Gastroesophageal sphincter (tissue), 4 donors: ENCODE data around the gene WFIKKN1. TPM values are rescaled to one million over a fixed set of nuclear protein-coding genes. Genes with fewer than 3 reads are reported as not detected.

ENCODE experiments used
- ATAC-seq: fragments of 150-250 bp; one replicate; pipeline ENCODE4 v1.9.1; 2016; ENCODE audit warnings: mild to moderate bottlenecking, moderate library complexity
- H3K27ac ChIP-seq, 4 donors: fragments of 200-600 bp; sonication (generic) in 3 of 4; 1 replicate in 3 of 4; 2 replicates in 1 of 4; pipeline ENCODE4 v1.5.1; 2016 to 2019
- H3K27me3 ChIP-seq: fragments of 200-600 bp; sonication (generic); one replicate; pipeline ENCODE4 v1.5.1; 2019
- H3K36me3 ChIP-seq, 2 donors: fragments of 200-600 bp; sonication (generic); one replicate each; pipeline ENCODE4 v1.5.1; 2019; ENCODE audit warnings: control low read depth in 1 of 2
- H3K4me1 ChIP-seq, 3 donors: fragments of 200-600 bp; sonication (generic); 1 replicate in 2 of 3; 2 replicates in 1 of 3; pipeline ENCODE4 v1.5.1; 2016 to 2019; ENCODE audit warnings: control low read depth in 2 of 3
- H3K4me3 ChIP-seq, 2 donors: fragments of 200-600 bp; sonication (generic); one replicate each; pipeline ENCODE4 v1.5.1; 2019; ENCODE audit warnings: mild to moderate bottlenecking in 1 of 2, moderate library complexity in 1 of 2
- H3K9me3 ChIP-seq, 3 donors: fragments of 200-600 bp; sonication (generic); one replicate each; pipeline ENCODE4 v1.5.1; 2017 to 2019; ENCODE audit warnings: control low read depth in 2 of 3
- EP300 ChIP-seq: sonication (generic); formaldehyde crosslinking; IDR thresholded peaks from one replicate; pipeline ENCODE4 v1.6.1; 2017; ENCODE audit warnings: antibody characterized with exemption, mild to moderate bottlenecking
- POLR2A ChIP-seq, 2 donors: fragments of 450-650 bp; IDR thresholded peaks; one replicate each; pipeline ENCODE4 v1.6.1; 2017; ENCODE audit warnings: antibody characterized with exemption in 2 of 2, mild to moderate bottlenecking in 2 of 2, moderate library complexity in 1 of 2
- POLR2AphosphoS5 ChIP-seq: sonication (generic); formaldehyde crosslinking; IDR thresholded peaks from one replicate; pipeline ENCODE4 v1.6.1; 2017; ENCODE audit warnings: antibody characterized with exemption
- WGBS, 2 donors: methylation state at CpG; one replicate each; pipeline ENCODE4 v1.1.5; 2018; ENCODE audit warnings: low coverage in 1 of 2; 5-methylcytosine and 5-hydroxymethylcytosine counted together
- total RNA-seq, 4 donors: library from RNA; depleted of rRNA; stranded (reverse); fragments of >200 nt; gene quantifications; one replicate each; pipeline ENCODE4 v1.1.0, GENCODE V29; 2016
- TF ChIP-seq, protein P1 (sequence below), 4 experiments: fragments of 200-600 bp in 2 of 4; fragments of 450-650 bp in 2 of 4; sonication (generic) in 1 of 4; IDR thresholded peaks; one replicate each; pipeline ENCODE4 v1.5.1; 2017 to 2019; ENCODE audit warnings: antibody characterized with exemption in 4 of 4, mild to moderate bottlenecking in 2 of 4, moderate library complexity in 2 of 4

The WFIKKN1 gene
- total RNA-seq, 4 donors from 2014 or later: 0.17 to 0.93 (median 0.35) TPM; not detected in 1

GRCh38 chr16:625977-626765 is 4.6 kb upstream of the WFIKKN1 start:
- Histone ChIP-seq H3K27me3 (peaks cover 7% of the 10 kb centered on the region), H3K9me3 (no peaks in the 10 kb centered on the region), H3K36me3 (peaks cover 0 to 46% of the 10 kb centered on the region in 2 donors), H3K4me1 (peaks cover 0 to 28% (median 16%) of the 10 kb centered on the region in 3 donors), H3K27ac (peak overlapping the region in 2 of 4 donors; percentile 35 to 43), H3K4me3 (no peak overlapping the region)
- TF ChIP-seq, protein P1, sequence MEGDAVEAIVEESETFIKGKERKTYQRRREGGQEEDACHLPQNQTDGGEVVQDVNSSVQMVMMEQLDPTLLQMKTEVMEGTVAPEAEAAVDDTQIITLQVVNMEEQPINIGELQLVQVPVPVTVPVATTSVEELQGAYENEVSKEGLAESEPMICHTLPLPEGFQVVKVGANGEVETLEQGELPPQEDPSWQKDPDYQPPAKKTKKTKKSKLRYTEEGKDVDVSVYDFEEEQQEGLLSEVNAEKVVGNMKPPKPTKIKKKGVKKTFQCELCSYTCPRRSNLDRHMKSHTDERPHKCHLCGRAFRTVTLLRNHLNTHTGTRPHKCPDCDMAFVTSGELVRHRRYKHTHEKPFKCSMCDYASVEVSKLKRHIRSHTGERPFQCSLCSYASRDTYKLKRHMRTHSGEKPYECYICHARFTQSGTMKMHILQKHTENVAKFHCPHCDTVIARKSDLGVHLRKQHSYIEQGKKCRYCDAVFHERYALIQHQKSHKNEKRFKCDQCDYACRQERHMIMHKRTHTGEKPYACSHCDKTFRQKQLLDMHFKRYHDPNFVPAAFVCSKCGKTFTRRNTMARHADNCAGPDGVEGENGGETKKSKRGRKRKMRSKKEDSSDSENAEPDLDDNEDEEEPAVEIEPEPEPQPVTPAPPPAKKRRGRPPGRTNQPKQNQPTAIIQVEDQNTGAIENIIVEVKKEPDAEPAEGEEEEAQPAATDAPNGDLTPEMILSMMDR (IDR thresholded peaks at IDR 0.05): no peak
- no peak for TF ChIP-seq EP300
- TF ChIP-seq POLR2AphosphoS5: no peak
- TF ChIP-seq POLR2A (IDR thresholded peaks at IDR 0.05): no peak
- no peak for ATAC-seq
- WGBS, 2 donors: 86% methylated on average over 7 of the region's 35 CpGs; no CpG with 5 or more reads in 1 of the 2 donors

- TF ChIP-seq POLR2AphosphoS5 (no peak), POLR2A (IDR thresholded peaks at IDR 0.05) (no peak), EP300 (no peak)
- TF ChIP-seq, protein P1 (IDR thresholded peaks at IDR 0.05): no peak
- WGBS, 2 donors: 73 to 88% methylated on average over 4 to 8 of the region's 29 CpGs
- H3K27me3 ChIP-seq: peaks cover 10% of the 10 kb centered on the region
- no peaks in the 10 kb centered on the region for H3K9me3 ChIP-seq
- H3K4me1 ChIP-seq: peaks cover 0 to 25% (median 18%) of the 10 kb centered on the region in 3 donors
- peaks cover 0 to 40% of the 10 kb centered on the region in 2 donors for H3K36me3 ChIP-seq
- ATAC-seq: no peak
- no peak overlapping the region for H3K4me3 ChIP-seq
- H3K27ac ChIP-seq: peak overlapping the region in 2 of 4 donors; percentile 35 to 43
Measured at GRCh38 chr16:626787-627453, 3.9 kb upstream of the WFIKKN1 start.

- ATAC-seq: no peak
- TF ChIP-seq, protein P1 (IDR thresholded peaks at IDR 0.05): no peak
- TF ChIP-seq EP300 (no peak), POLR2A (IDR thresholded peaks at IDR 0.05) (no peak), POLR2AphosphoS5 (no peak)
- 77% methylated on average over 6 of the region's 50 CpGs; no CpG with 5 or more reads in 1 of the 2 donors for WGBS, 2 donors
- peaks cover 17% of the 10 kb centered on the region for H3K27me3 ChIP-seq
- H3K36me3 ChIP-seq: peaks cover 0 to 45% of the 10 kb centered on the region in 2 donors
- peaks cover 0 to 23% (median 18%) of the 10 kb centered on the region in 3 donors for H3K4me1 ChIP-seq
- H3K4me3 ChIP-seq: no peak overlapping the region
- H3K27ac ChIP-seq: peak overlapping the region in 1 of 4 donors; percentile 19
- H3K9me3 ChIP-seq: no peaks in the 10 kb centered on the region
Measured at GRCh38 chr16:627454-628239, 3.1 kb upstream of the WFIKKN1 start.

- no peak overlapping the region for H3K27ac ChIP-seq
Measured at GRCh38 chr16:628321-629061, 2.3 kb upstream of the WFIKKN1 start.

More at GRCh38 chr16:628321-629061, 2.3 kb upstream of the WFIKKN1 start:
- TF ChIP-seq POLR2A (IDR thresholded peaks at IDR 0.05) (no peak), EP300 (no peak), POLR2AphosphoS5 (no peak)
- TF ChIP-seq, protein P1 (IDR thresholded peaks at IDR 0.05): no peak
- H3K9me3 ChIP-seq: no peaks in the 10 kb centered on the region
- WGBS, 2 donors: 70% methylated on average over 2 of the region's 33 CpGs; no CpG with 5 or more reads in 1 of the 2 donors
- no peak overlapping the region for H3K4me3 ChIP-seq
- H3K4me1 ChIP-seq: peaks cover 0 to 23% (median 18%) of the 10 kb centered on the region in 3 donors
- H3K27me3 ChIP-seq: peaks cover 19% of the 10 kb centered on the region
- H3K36me3 ChIP-seq: peaks cover 0 to 53% of the 10 kb centered on the region in 2 donors
- no peak for ATAC-seq
